Mesenchymal stem cell (in vitro differentiated cells and primary cell): ENCODE data around the gene RFX3.

ENCODE experiments used
- DNase-seq: peaks from one replicate; pipeline ENCODE4 v3.0.0-alpha.2; 2013
- H2AFZ ChIP-seq: one replicate; pipeline ENCODE4 v1.6.1; 2013; ENCODE audit warnings: low read depth, mild to moderate bottlenecking, control low read depth, inconsistent platforms, low read length, moderate library complexity
- H2AK5ac ChIP-seq: 2 replicates; pipeline ENCODE4 v1.6.1; 2013; ENCODE audit warnings: low read length, moderate library complexity, mild to moderate bottlenecking, inconsistent platforms; ENCODE audit not compliant: severe bottlenecking
- H2BK120ac ChIP-seq: one replicate; pipeline ENCODE4 v1.6.1; 2013; ENCODE audit warnings: low read depth, mild to moderate bottlenecking, inconsistent platforms, low read length, moderate library complexity
- H2BK12ac ChIP-seq, 2 experiments: one replicate each; pipeline ENCODE4 v1.6.1; 2013; ENCODE audit warnings: inconsistent platforms in 2 of 2, low read length in 2 of 2, mild to moderate bottlenecking in 2 of 2, moderate library complexity in 2 of 2, control low read depth in 1 of 2
- H2BK15ac ChIP-seq: one replicate; pipeline ENCODE4 v1.6.1; 2013; ENCODE audit warnings: mild to moderate bottlenecking, low read depth, inconsistent platforms; ENCODE audit not compliant: poor library complexity, severe bottlenecking
- H2BK5ac ChIP-seq: 2 replicates; pipeline ENCODE4 v1.6.1; 2013; ENCODE audit warnings: low read depth, mild to moderate bottlenecking, low read length, control low read depth, inconsistent platforms; ENCODE audit not compliant: poor library complexity, severe bottlenecking
- H3K14ac ChIP-seq, 2 experiments: one replicate each; pipeline ENCODE4 v1.6.1; 2013; ENCODE audit warnings: inconsistent platforms in 2 of 2, low read length in 2 of 2, control low read depth in 1 of 2, mild to moderate bottlenecking in 1 of 2, moderate library complexity in 1 of 2
- H3K18ac ChIP-seq, 2 experiments: one replicate each; pipeline ENCODE4 v1.6.1; 2013; ENCODE audit warnings: inconsistent platforms in 2 of 2, low read length in 2 of 2, control low read depth in 1 of 2, low read depth in 1 of 2, mild to moderate bottlenecking in 1 of 2
- H3K23ac ChIP-seq, 2 experiments: one replicate each; pipeline ENCODE4 v1.6.1; 2013; ENCODE audit warnings: inconsistent platforms in 2 of 2, low read length in 2 of 2, mild to moderate bottlenecking in 2 of 2, moderate library complexity in 2 of 2, control low read depth in 1 of 2
- H3K27ac ChIP-seq: 2 replicates; pipeline ENCODE4 v1.5.1; 2013; ENCODE audit warnings: mild to moderate bottlenecking, moderate library complexity, low read length, control low read depth, inconsistent platforms; ENCODE audit not compliant: poor library complexity, severe bottlenecking
- H3K27me3 ChIP-seq, 2 experiments: 2 replicates each; pipeline versions ENCODE4 v1.6.1 to v1.7.0; 2013; ENCODE audit warnings: low read length in 2 of 2, mild to moderate bottlenecking in 2 of 2, moderate library complexity in 2 of 2, control low read depth in 1 of 2, inconsistent platforms in 1 of 2; ENCODE audit not compliant: control insufficient read depth in 1 of 2, insufficient read depth in 1 of 2
- H3K36me3 ChIP-seq, 2 experiments: 2 replicates each; pipeline versions ENCODE4 v1.6.1 to v1.7.0; 2013; ENCODE audit warnings: low read length in 2 of 2, control low read depth in 1 of 2, inconsistent platforms in 1 of 2, low read depth in 1 of 2, mild to moderate bottlenecking in 1 of 2; ENCODE audit not compliant: insufficient read depth in 2 of 2, control insufficient read depth in 1 of 2
- H3K4ac ChIP-seq, 2 experiments: one replicate each; pipeline ENCODE4 v1.6.1; 2013; ENCODE audit warnings: inconsistent platforms in 2 of 2, low read length in 2 of 2, mild to moderate bottlenecking in 2 of 2, moderate library complexity in 2 of 2, control low read depth in 1 of 2, low read depth in 1 of 2
- H3K4me1 ChIP-seq: 2 replicates; pipeline ENCODE4 v1.6.1; 2013; ENCODE audit warnings: low read depth, low read length, control low read depth; ENCODE audit not compliant: control insufficient read depth, insufficient read depth
- H3K4me2 ChIP-seq: 2 replicates; pipeline ENCODE4 v1.6.1; 2013; ENCODE audit warnings: low read length, mild to moderate bottlenecking, inconsistent platforms; ENCODE audit not compliant: poor library complexity, severe bottlenecking
- H3K4me3 ChIP-seq, 2 experiments: 2 replicates each; pipeline versions ENCODE4 v1.5.1 to v1.7.0; 2013; ENCODE audit warnings: low read length in 2 of 2, mild to moderate bottlenecking in 2 of 2, control low read depth in 1 of 2, low read depth in 1 of 2; ENCODE audit not compliant: insufficient read depth in 1 of 2
- H3K79me1 ChIP-seq: replicated peaks from 2 replicates; pipeline ENCODE4 v1.6.1; 2013; ENCODE audit warnings: mild to moderate bottlenecking, control low read depth, low read length, inconsistent platforms; ENCODE audit not compliant: poor library complexity, severe bottlenecking
- H3K9ac ChIP-seq: 2 replicates; pipeline ENCODE4 v1.7.0; 2013; ENCODE audit warnings: mild to moderate bottlenecking, low read length, moderate library complexity
- H3K9me3 ChIP-seq: 2 replicates; pipeline ENCODE4 v1.7.0; 2013; ENCODE audit warnings: mild to moderate bottlenecking, low read length; ENCODE audit not compliant: control insufficient read depth
- H4K8ac ChIP-seq: one replicate; pipeline ENCODE4 v1.6.1; 2013; ENCODE audit warnings: inconsistent platforms, mild to moderate bottlenecking, low read length, moderate library complexity
- H4K91ac ChIP-seq: one replicate; pipeline ENCODE4 v1.6.1; 2013; ENCODE audit warnings: mild to moderate bottlenecking, low read length, inconsistent platforms
- WGBS: methylation state at CpG from one replicate; pipeline ENCODE4 v1.1.7; 2013; ENCODE audit warnings: mixed read lengths; 5-methylcytosine and 5-hydroxymethylcytosine counted together

The RFX3 gene

GRCh38 chr9:3385871-3386270 lies 139.9 kb downstream of the RFX3 start:
- WGBS = no CpG with 5 or more reads among the region's 1 CpG
- no peak overlapping the region for H2BK5ac ChIP-seq
- H2AFZ ChIP-seq = no peak overlapping the region
- no peaks in the 10 kb centered on the region for H3K36me3 ChIP-seq
- H3K4ac ChIP-seq = no peak overlapping the region
- no peak overlapping the region for H3K23ac ChIP-seq
- H2AK5ac ChIP-seq = no peak overlapping the region
- no peak for DNase-seq
- H2BK120ac ChIP-seq = no peak overlapping the region
- no peak overlapping the region for H2BK12ac ChIP-seq
- H3K14ac ChIP-seq = no peak overlapping the region
- no peaks in the 10 kb centered on the region for H3K9me3 ChIP-seq
- no peak overlapping the region for H3K4me3 ChIP-seq
- no peaks in the 10 kb centered on the region for H3K4me1 ChIP-seq
- H3K27ac ChIP-seq = no peak overlapping the region
- H4K8ac ChIP-seq = no peak overlapping the region
- no peak overlapping the region for H2BK15ac ChIP-seq
- H3K79me1 ChIP-seq = peaks cover 4% of the 10 kb centered on the region
- no peak overlapping the region for H4K91ac ChIP-seq
- no peaks in the 10 kb centered on the region for H3K27me3 ChIP-seq
- H3K9ac ChIP-seq = no peak overlapping the region
- no peak overlapping the region for H3K18ac ChIP-seq
- H3K4me2 ChIP-seq = no peak overlapping the region

GRCh38 chr9:3371842-3372241 lies 154.0 kb downstream of the RFX3 start:
- no peak for DNase-seq
- H3K27ac ChIP-seq = no peak overlapping the region
- H2AFZ ChIP-seq = no peak overlapping the region
- no peaks in the 10 kb centered on the region for H3K27me3 ChIP-seq
- H4K91ac ChIP-seq = no peak overlapping the region
- H2BK12ac ChIP-seq = no peak overlapping the region
- H3K9me3 ChIP-seq = no peaks in the 10 kb centered on the region
- no peak overlapping the region for H3K23ac ChIP-seq
- H2BK5ac ChIP-seq = no peak overlapping the region
- H3K4me2 ChIP-seq = no peak overlapping the region
- no peaks in the 10 kb centered on the region for H3K4me1 ChIP-seq
- H2BK120ac ChIP-seq = no peak overlapping the region
- no peak overlapping the region for H3K14ac ChIP-seq
- H3K79me1 ChIP-seq = no peaks in the 10 kb centered on the region
- H3K36me3 ChIP-seq = no peaks in the 10 kb centered on the region
- 100% methylated on average over 1 of the region's 2 CpGs for WGBS
- H2AK5ac ChIP-seq = no peak overlapping the region
- no peak overlapping the region for H2BK15ac ChIP-seq
- H3K4me3 ChIP-seq = no peak overlapping the region
- H3K18ac ChIP-seq = no peak overlapping the region
- H4K8ac ChIP-seq = no peak overlapping the region
- H3K9ac ChIP-seq = no peak overlapping the region
- no peak overlapping the region for H3K4ac ChIP-seq

GRCh38 chr9:3370715-3371114 lies 155.1 kb downstream of the RFX3 start:
- no peaks in the 10 kb centered on the region for H3K36me3 ChIP-seq
- H3K14ac ChIP-seq = no peak overlapping the region
- DNase-seq = no peak
- no peak overlapping the region for H2AFZ ChIP-seq
- H3K4me3 ChIP-seq = no peak overlapping the region
- H3K23ac ChIP-seq = no peak overlapping the region
- peaks cover 2% of the 10 kb centered on the region for H3K79me1 ChIP-seq
- no peak overlapping the region for H3K27ac ChIP-seq
- no peak overlapping the region for H2BK12ac ChIP-seq
- no peak overlapping the region for H3K4me2 ChIP-seq
- H4K91ac ChIP-seq = no peak overlapping the region
- no peak overlapping the region for H2BK15ac ChIP-seq
- H2BK120ac ChIP-seq = no peak overlapping the region
- no peak overlapping the region for H2BK5ac ChIP-seq
- no peak overlapping the region for H4K8ac ChIP-seq
- no peak overlapping the region for H3K9ac ChIP-seq
- no peaks in the 10 kb centered on the region for H3K9me3 ChIP-seq
- H3K18ac ChIP-seq = no peak overlapping the region
- no peak overlapping the region for H2AK5ac ChIP-seq
- no peak overlapping the region for H3K4ac ChIP-seq
- no peaks in the 10 kb centered on the region for H3K4me1 ChIP-seq
- no peaks in the 10 kb centered on the region for H3K27me3 ChIP-seq

GRCh38 chr9:3367185-3367584 lies 158.6 kb downstream of the RFX3 start:
- Histone ChIP-seq H3K9ac (no peak overlapping the region), H2BK12ac (no peak overlapping the region), H2BK5ac (no peak overlapping the region), H2BK120ac (no peak overlapping the region), H2AK5ac (no peak overlapping the region), H3K36me3 (no peaks in the 10 kb centered on the region), H3K4me2 (no peak overlapping the region), H2AFZ (no peak overlapping the region), H4K8ac (no peak overlapping the region), H3K4me1 (no peaks in the 10 kb centered on the region), H3K9me3 (no peaks in the 10 kb centered on the region), H3K4me3 (no peak overlapping the region), H3K79me1 (peaks cover 4% of the 10 kb centered on the region), H3K23ac (no peak overlapping the region), H4K91ac (no peak overlapping the region), H3K18ac (no peak overlapping the region), H3K27ac (no peak overlapping the region), H2BK15ac (no peak overlapping the region), H3K4ac (no peak overlapping the region), H3K14ac (no peak overlapping the region), H3K27me3 (no peaks in the 10 kb centered on the region)
- WGBS = 100% methylated on average over 2 of the region's 2 CpGs
- DNase-seq = peak; percentile 8
